Hippocampal formation (tissue), 2 donors: Measurements from ENCODE around the gene SCN9A.
"Not testable (repeated sequence)": the region's sequence is repeated elsewhere in the genome, so short reads cannot be mapped to it uniquely, and the experiment has no call there.

Experiments
- DNase-seq, 2 donors: peaks; one replicate each; lab custom pipeline; 2025; lab: John Stamatoyannopoulos, UW

The SCN9A gene

DNA sequence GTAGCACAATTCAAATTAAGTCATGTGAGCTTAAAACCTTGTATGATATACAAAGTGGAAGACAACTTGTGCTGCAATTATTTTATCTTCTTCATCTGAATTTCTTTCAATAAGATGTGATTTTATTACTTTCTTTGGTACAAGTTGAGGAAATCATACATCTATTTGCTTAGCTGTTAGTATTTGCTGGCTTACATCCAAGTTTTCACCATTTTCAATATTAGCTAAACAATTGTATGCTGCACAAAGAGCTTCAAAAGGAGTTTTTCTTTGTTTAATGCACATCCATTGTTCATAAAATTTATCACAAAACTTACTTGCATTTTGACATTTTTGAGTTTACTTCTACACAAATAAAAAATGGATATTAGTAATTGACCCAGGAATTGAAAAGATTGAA is 40.9 kb downstream of the SCN9A start:
- no peak for DNase-seq

DNA sequence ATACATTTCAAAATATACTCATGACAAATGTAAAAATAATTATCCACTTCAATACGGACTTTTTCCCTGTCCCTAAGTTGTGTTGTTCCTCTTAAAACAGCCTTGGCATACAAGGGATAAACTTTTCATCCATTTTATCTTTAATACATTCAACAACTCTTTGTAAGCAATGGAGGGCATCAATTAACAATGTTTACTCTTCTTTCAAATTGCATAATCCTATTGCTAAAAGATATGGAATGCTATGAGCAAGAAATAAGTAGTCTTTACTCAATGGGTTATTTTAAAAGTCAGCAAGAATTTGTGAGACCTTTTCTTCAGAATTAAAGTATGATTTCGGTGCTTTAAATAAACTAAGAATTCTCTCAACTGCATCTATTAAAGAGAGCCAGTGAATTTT is 41.9 kb downstream of the SCN9A start:
- no peak for DNase-seq

DNA sequence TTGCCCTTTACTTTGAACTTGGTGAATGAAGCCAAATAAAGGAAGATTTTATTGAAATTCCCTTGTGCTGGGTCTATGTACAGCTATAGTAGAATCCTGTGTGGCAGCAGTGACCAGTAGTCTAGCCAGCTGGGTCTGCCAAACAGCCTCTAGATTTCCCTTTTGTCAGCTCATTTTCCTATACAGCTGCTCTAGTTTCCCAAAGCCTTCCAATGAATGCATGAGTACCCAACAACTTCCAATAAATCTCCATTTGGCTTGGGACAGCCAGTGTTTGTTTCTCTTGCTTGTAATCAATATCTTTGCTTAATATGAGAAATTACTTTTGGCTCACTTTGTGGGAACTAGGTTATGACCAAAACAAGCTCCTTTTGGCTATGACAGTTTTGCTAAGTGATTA is 43.6 kb downstream of the SCN9A start:
- DNase-seq = no peak

DNA sequence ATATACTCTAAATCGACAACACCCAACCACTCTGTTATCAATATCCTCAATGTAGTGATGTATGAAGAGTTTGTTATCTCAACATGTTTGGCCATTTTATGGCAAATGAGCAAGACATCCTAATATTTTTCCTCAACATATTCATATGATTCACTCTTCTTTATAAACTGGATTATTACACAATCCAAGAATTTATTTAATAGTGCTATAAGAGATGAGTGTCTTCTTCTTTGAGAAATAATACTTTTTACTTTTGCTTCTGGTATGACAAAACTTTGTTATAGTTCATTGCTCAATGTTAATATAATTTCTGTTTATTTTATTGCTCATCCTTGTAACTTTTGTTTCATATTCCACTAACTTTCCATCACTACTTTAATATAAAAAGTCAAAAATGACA is 44.3 kb downstream of the SCN9A start:
- no peak for DNase-seq

DNA sequence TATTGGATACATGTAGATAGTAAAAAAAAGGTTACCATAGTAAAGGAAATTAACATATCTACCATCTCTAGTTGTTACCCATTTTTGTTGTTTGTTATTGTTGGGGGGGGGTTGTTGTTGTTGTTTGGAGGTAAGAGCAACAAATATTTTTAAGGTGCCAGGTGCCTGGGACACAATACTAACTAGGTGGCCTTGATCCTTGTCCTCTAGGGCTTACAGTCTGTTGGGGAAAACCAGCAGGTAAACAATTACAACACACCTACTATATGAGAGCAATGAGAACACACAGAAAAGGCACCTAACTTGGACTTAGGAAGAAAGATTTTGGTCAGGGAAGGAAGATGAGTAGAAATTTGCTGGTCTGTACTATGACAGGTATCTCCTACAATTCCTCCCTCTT is 46.3 kb downstream of the SCN9A start:
- no peak for DNase-seq

DNA sequence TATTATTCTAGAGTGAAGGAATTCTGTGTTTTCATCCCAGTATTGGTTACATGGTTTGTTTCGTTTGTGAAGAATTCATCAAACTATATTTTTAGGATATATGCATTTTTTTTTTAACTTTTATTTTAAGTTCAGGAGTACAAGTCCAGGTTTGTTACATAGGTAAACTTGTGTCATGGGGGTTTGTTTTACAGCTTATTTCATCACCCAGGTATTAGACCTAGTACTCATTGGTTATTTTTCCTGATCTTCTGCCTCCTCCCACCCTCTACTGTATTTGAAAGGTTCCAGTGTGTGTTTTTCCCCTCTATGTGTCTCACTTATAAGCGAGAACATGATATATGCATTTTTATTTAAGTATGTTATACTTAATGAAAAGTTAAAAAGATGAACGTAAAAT is 47.6 kb downstream of the SCN9A start:
- no peak for DNase-seq

DNA sequence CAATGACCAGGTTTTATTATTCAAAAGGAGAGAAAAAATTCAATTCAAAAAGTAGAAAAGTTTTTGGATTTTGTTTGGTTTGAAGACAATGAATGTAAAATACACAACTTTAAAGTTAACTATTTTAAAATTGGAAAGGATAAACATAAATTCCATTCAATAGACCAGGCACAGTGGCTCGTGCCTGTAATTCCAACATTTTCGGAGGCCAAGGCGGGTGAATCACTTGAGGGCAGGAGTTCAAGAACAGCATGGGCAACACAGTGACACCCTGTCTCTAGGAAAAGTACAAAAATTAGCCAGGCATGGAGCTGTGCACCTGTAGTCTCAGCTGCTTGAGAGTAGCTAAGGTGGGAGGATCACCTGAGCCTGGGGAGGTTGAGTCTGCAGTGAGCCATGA is 54.7 kb downstream of the SCN9A start:
- DNase-seq = no peak

DNA sequence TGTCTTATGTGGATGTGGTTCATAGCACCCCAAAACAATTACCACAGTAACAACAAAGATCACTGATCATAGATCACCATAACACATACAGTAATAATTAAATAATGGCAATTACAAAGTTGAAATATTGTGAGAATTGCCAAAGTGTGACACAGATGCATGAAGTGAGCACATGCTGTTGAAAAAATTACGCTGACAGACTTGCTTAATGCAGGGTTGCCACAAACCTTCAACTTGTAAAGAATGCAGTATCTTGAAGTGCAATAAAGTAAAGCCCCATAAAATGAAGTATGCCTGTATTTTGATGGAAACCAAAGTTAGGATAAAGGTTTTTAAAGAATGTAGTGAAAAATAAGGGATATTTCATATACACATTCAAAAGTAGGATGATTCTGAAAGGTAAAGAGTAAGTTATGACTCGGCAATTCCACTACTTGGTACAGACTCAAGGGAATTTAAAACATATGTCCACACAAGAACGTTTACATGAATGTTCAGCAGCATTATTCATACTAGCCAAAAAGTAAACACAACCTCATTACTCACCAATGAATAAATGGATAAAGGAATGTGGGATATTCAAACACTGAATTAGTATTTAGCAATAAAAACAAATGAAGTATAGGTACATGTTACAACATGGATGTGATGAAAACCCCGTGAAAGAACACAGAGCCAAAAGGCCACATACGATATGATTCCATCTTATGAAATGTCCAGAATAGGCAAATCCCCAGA is 61.6 kb downstream of the SCN9A start:
- DNase-seq = no peak

DNA sequence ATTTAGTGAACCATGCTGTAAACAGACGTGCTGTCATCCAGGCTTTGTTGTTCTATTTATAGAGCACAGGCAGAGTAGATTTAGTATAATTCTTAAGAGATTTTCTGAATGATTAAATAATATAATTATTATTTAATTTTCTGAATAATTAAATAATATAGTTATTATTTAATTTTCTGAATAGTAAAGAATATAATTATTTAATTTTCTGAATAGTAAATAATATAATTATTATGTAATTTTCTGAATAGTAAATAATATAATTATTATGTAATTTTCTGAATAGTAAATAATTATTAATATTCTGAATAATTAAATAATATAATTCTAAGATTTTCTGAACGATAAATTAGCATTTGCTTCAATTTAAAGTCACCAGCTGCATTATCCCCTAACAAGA is 62.9 kb downstream of the SCN9A start:
- not testable (repeated sequence) for DNase-seq

DNA sequence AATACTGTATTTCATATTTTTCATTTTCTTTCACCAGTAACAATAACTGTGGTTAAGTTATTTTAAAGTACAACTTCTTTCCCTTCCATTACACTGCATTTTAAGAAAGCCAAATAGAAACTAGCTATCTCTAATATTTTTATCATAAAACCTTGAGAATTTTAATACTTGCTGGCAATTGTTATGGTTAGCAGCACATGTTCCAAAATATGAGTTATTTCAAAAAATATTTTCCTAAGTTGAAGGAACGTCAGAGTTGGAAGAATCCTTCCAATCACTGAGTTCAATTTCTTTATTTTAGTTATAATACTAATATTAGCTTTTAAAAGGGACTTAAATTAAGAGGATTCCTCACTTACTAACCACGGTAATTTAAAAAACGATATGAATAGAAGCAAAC is 68.4 kb downstream of the SCN9A start:
- DNase-seq = no peak

DNA sequence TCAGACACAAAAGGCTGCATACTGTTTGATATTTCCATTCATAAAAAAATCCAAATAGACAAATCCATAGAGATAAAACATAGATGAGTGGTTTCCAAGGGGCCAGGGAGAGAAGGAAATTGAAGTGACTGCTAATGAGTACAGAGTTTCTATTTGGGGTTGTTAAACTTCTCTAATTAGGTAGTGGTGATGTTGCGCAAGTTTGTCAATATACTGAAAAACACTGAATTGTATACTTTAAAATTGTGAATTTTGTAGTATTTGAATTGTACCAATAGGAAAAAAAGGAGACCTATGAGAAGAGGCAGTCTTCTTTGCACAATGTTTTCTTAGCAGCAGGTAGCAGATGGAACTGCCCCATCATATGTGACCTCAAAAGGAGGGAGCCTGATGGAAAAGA is 71.1 kb downstream of the SCN9A start:
- DNase-seq = no peak

DNA sequence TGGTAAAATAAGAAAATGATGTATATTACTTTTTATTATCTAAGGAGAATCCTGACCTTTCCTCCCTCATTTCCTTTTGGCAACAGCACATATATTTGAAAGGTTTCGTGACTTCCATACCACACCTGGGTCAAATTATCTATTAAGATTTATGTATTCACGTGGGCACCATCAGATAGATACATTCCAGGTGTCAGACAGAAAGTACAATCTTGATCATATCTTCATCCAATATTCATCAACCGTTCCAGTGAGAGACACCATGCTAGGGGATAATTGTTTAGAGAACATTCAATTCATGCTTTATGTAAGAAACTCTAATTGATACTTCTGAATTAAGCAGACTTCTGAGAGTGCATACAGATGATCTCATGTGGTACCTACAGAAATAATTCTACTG is 73.7 kb downstream of the SCN9A start:
- no peak for DNase-seq

DNA sequence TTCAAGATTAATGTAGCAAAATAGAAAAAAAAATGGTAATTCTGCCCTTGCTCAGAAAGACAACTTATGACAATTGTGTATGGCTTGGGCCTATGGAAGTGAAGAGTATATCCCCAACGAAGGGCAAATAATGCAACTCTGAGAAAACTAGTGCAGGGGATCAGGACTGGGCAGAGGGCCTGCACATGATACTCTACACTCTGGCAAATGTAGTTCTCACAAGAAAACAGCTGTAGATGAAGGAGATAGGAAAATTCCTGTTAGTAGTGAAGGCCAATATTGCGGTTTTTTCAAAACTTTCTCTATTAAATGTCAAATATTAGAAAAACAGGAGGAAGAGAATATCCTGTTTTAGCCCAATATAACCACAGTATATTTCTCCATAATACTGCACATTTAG is 77.8 kb downstream of the SCN9A start:
- DNase-seq = no peak

DNA sequence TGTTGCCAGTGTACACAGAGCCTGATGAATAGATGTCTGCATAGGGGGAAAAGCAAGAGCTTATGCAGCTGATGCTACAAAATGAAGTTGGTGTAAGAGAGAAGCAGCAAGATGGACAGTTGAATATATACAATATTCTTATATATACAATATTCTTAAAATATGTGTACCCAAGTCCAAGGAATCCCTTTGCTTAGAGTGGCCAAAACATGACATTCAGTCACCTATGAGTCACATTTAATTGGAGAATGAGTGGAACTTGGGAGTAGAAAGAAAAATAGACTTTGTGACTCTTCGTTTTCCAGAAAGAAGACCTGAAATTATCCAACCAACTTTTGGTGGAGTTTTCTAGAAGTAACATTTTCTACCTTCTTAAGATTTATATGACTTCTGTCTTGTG is 81.8 kb downstream of the SCN9A start:
- DNase-seq = no peak

DNA sequence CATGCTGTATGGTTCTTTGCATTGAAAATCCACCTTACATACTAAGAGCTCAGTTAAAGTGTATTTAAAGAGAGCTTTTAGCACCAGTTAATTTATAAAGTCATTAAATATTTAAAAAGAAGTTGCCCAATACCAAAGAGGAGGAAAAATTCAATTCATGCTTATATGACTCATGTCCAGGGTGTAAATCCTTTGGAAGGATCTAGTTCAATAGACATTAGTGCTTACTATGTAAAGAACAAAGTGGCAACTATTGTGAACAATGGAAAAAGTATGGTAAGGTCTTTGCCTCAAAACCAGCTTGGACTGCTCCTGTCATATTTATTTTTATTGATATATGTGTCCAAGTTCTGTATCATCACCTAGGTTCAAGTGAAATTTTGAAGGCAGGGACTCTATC is 90.5 kb downstream of the SCN9A start:
- DNase-seq = no peak

DNA sequence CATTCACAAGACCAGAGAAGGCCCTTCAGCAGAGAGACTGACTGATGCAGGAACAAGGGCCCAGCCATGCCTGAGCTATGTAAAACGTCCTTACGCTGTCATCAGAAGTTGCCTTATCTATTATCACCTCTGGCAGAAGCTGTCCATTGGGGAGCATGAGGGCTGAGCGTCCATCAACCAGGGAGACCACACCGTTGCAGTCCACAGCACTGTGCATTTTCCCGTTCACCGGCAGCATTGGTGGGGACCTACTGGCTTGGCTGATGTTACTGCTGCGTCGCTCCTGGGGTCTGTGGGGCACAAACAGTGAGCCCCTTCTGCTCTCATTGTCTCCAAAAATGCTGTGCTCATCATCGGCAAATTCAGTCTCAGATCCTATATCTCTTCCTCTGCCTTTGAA is 91.4 kb downstream of the SCN9A start:
- DNase-seq = no peak

DNA sequence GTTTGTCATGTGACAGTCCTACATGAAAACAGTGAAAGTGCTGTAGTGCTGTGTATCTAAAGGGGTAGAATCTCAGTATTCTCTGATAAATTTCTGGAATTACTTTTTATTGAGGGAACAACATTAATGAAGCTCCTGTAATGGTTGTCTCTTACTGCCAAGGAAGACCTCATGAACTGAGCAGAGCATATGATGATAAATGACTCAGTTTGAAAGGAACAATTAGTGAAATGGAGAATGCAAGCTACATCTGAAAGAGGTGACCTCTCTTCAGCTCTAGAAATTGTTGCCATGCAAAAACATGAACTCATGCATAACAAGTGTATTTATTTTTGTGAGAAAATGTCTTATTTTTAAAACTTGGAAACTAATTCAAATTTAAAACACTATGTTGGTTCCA is 93.6 kb downstream of the SCN9A start:
- no peak for DNase-seq

DNA sequence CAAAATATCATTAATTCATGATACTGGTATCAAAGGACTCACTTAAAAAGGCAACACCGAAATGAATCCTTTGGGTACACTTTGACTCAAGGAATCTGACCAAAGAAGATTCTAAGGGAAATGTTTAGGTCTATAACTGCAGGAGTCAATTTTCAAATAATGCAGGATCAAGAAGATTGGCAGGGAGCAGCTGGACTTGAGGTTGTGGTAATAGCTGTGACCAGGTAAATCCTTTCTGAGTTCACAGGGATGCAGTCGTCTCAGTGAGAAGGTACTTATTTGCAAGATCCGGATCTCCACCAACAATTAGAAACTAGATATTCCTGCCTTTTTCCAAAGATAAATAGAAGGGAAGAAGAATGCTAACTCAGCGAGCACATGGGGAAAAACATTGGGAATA is 96.9 kb downstream of the SCN9A start:
- DNase-seq = no peak

DNA sequence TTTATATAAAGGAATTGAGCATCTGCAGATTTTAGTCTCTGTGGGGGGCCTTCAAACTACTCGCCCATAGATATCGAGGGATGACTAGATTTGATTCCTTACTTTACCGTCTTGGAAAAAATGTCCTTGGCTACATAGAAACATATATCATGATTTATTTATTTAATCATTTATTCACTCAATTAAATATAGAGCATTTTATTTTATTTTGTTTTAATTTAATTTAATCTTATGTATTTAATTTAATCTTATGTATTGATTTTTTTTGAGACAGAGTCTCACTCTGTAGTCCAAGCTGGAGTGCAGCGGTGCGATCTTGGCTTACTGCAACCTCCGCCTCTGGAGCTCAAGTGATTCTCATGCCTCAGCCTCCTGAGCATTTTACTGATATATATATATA is 105.4 kb downstream of the SCN9A start:
- no peak for DNase-seq

DNA sequence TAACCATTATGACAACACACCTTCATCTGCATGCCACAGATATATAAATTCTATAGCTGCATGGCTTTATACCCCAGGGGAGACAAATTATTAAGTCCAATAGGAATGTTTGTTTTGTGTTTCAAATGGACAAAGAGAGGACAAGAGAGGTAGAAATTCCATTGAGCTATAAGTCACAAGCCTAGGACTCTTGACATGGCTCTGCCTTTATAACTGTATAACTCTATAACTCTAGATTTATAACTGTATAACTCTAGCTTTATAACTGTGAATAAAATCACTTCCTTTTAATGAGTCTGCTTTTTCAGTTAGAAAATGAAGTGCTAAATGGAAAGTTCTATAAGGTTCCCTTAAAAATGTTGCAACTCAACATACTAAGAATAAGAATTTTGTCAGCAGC is 106.4 kb downstream of the SCN9A start:
- DNase-seq = no peak

DNA sequence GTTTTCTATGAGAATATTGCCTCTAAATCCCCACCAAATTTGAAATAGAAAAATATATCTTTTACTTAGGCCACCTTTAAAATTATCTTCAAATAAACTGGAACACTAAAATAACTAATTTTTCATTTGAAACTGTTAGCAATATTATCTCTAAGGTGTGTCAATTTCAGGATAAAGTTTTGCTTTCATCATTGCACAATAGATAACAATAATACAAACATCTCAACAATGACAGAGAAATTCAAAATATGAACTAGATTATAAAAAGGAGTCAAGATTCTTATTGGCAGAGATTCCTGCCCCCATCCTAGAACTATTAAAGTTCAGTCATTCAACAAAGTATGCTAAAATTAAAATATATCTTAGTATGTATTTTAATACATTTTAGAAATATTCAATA is 117.9 kb downstream of the SCN9A start:
- DNase-seq = no peak

DNA sequence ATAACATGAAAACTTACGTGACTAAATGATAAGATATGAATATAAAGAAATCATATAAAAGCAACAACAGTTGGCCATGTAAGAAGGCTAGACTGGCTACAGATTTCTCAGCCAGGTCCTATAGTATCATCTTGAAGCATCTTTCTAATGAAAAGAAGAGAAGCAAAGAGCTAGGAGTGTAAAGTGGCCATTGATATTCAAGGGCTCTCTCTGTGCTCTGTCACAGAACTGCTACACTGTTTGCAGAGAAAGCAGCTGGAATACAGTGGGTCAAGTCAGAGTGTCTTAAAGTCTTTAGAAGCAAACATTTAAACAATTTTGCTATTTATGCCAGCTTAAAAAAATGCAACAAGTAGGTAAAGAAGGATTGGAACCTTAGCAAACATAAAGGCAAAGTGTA is 118.8 kb downstream of the SCN9A start:
- DNase-seq = no peak

DNA sequence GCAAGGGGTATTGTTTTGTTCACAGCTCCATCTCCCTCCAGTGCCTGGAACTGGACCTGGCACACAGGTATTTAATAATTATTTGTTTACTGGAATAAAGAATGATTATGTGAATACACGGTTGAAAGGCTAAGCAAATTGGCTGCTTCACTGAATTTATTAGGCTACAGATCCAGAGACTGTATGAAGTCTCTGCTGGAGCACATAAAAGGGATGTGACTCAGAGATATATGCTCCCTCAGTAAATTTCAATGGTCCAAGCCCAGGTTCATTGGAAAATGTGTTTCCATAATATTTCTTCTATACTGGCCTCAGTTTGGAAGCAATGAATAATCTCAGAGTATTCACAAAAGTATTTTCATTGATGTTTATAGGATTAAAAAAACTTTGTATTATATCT is 126.4 kb downstream of the SCN9A start:
- DNase-seq = no peak

DNA sequence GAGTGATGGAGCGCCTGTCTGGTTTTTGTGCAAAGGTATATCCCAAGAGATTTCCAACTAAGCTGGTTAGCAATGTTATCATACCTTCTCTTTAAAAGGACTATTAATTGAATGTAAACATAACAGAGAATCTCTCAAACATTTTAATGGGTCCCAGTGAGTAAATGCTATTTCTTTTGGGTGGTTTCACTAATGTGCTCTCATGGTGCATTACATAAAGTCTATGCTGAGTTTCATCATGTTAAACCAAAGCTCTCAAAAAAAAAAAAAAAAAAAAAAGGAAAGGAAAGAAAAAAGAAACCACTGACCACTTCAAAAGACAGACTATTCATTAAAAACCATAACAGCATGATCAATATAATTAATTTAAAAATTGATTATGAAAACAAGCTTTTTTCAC is 128.8 kb downstream of the SCN9A start:
- no peak for DNase-seq

DNA sequence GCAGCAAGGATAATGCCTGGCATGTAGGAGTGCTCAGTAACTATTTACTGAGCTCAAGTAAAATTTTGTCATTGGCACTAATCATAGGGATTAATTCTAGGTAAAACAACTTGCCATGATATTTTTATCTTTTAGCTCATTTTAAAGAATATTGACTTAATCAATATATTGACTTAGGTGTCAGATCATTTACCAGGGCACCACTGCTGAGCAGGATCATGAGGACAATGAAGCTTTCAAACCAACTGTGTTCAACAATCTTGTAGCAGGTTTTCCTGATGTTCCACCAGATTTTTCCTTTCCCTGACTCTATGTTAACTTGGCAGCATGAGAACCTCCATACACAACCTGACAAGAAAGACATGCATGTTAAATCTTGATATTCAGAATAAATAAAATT is 133.4 kb downstream of the SCN9A start:
- no peak for DNase-seq
